ENCODE measurements around the gene LANCL3.

Gene LANCL3

DNA sequence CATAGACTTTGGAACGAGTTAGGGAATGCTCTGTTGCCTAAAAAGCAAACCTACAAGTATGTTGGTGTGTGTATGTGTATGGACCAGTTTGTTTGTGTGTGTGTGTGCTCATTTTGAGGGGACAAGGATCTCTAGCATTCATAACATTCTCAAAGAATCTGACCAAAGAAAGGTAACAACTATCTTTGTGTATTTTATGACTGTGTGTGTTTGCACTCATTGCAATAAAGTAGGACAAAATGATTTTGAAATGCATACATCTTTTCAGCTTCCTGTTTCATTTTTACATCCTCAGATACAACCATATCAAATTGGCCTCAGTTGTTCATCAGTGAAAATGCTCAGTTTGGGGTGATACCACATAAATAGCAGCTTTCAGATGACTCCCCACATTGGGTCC is 105.8 kb downstream of the LANCL3 start:
- Histone ChIP-seq H3K4me1 (peaks cover 6% of the 10 kb centered on the region), H3K27me3 (ENCODE audit: low read depth) (no peaks in the 10 kb centered on the region), H3K9me3 (no peaks in the 10 kb centered on the region), H3K36me3 (replicated peaks) (no peaks in the 10 kb centered on the region), H3K4me3 (no peak overlapping the region)
- DNase-seq (ENCODE audit: low spot score in 2 of 2), result no peak
- in situ Hi-C loops (cut with MboI; ENCODE audit: low sequenced_read_pairs), result no loop called here

DNA sequence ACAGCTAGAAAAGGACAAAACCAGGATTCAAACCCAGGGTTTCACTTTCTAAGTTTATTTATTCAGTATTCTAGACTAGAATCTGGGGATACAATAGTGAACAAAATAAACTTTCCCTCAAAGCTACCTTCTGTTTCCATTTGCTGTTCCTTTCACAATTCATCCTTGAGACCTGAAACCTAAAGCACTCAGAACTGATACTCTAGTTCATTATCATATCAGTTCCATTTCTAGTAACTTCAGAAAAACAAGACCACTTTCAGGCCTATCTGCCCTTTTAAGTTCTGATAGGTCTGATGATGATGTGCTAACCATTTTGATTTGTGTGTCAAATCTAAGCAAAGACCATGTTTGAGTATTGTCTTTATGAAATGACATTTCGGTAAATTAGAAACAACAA is 106.3 kb downstream of the LANCL3 start:
- no peak for DNase-seq (ENCODE audit: low spot score in 2 of 2)

DNA sequence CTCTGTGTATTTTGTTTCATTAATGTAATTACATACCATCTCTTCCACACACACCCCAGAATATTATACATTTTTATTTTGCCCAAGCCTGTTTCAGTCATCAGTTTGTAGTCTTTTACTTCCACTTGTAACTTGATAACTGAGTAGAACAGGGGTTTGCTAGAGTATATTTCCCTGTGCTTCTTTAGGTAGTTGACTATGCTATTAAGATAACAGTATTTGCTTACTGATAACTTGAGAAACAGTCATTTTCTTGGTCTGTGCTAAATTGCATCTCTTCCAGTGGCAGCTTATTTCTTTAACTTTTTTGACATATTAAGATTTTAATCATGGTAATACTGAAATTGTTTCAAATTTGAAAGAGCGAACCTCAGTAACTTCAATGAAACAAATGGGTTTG is 107.1 kb downstream of the LANCL3 start:
- in situ Hi-C loops (cut with MboI; ENCODE audit: low sequenced_read_pairs), result no loop called here
- Histone ChIP-seq H3K9me3 (no peaks in the 10 kb centered on the region), H3K4me3 (no peak overlapping the region), H3K4me1 (peaks cover 6% of the 10 kb centered on the region), H3K36me3 (replicated peaks) (no peaks in the 10 kb centered on the region), H3K27me3 (ENCODE audit: low read depth) (no peaks in the 10 kb centered on the region)
- DNase-seq (ENCODE audit: low spot score in 2 of 2), result no peak

More for the DNA sequence above, 106.3 kb downstream of the LANCL3 start:
- Histone ChIP-seq H3K4me1 (peaks cover 6% of the 10 kb centered on the region), H3K9me3 (no peaks in the 10 kb centered on the region), H3K27me3 (ENCODE audit: low read depth) (no peaks in the 10 kb centered on the region), H3K36me3 (replicated peaks) (no peaks in the 10 kb centered on the region), H3K4me3 (no peak overlapping the region)
- in situ Hi-C loops (cut with MboI; ENCODE audit: low sequenced_read_pairs), result no loop called here

DNA sequence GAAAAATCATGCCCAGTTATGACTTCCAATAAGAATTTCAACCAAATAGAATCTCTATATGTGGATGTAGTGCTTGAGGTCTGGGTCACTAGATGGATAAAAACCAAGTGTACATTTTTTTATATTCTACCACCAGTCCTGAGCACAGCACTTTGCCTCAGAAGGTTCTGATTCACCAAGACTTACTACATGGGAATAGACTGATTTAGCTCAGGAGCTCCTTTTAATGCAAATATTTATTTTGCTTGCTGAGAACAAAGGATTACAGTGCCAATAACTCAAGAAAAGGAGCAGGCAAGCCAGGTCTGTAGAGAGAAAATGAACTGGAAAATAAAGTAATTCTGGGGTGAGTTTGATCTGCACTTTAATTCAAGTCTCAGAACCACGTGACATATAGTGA is 107.8 kb downstream of the LANCL3 start:
- Histone ChIP-seq H3K9me3 (no peaks in the 10 kb centered on the region), H3K27me3 (ENCODE audit: low read depth) (no peaks in the 10 kb centered on the region), H3K36me3 (replicated peaks) (no peaks in the 10 kb centered on the region), H3K4me3 (no peak overlapping the region), H3K4me1 (peaks cover 7% of the 10 kb centered on the region)
- no peak for DNase-seq (ENCODE audit: low spot score in 2 of 2)
- in situ Hi-C loops (cut with MboI; ENCODE audit: low sequenced_read_pairs), result no loop called here

DNA sequence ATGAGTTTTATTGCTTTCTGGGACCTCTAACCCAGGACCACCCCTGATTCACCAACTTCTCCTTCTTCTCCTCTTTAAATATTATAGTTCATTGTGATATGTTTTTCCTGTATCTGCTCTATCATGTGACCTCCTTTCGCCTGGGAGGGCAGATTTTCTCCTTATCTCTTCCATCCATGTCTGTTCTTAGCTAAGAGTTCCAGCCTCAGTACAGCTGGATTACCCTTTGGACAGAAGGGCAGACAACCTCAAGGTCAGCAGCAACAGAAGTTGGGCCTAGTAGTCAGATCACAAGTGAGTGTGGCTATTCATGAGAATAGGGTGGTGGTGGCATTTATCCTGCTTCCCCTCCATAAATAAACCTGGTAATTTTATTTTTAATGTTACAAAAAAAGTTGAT is 108.4 kb downstream of the LANCL3 start:
- in situ Hi-C loops (cut with MboI; ENCODE audit: low sequenced_read_pairs), result no loop called here
- H3K36me3 ChIP-seq (replicated peaks), result no peaks in the 10 kb centered on the region
- peaks cover 14% of the 10 kb centered on the region for H3K4me1 ChIP-seq
- DNase-seq (ENCODE audit: low spot score in 2 of 2), result no peak
- H3K9me3 ChIP-seq, result no peaks in the 10 kb centered on the region
- H3K4me3 ChIP-seq, result no peak overlapping the region
- H3K27me3 ChIP-seq (ENCODE audit: low read depth), result no peaks in the 10 kb centered on the region

DNA sequence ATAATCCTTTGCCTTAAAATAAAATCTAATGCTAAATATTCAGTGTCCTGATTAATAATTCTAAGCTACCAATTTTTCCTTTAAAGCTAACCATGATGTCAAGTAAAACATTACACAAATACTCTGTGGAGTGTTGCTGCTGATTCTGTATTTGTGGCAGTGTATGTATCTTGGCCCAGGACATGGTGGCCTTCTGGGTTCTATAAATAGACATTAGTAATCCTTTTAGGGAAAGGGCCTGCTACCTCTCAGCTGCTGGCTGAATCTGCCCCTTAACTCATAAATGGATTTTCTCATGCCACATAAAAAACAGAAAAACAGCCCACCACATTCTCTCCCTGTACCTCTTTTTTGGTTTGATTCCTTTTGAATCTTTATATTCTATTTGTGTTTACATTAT is 113.0 kb downstream of the LANCL3 start:
- in situ Hi-C loops (cut with MboI; ENCODE audit: low sequenced_read_pairs), result no loop called here
- Histone ChIP-seq H3K27me3 (ENCODE audit: low read depth) (no peaks in the 10 kb centered on the region), H3K4me1 (peaks cover 29% of the 10 kb centered on the region), H3K9me3 (no peaks in the 10 kb centered on the region), H3K36me3 (replicated peaks) (no peaks in the 10 kb centered on the region), H3K4me3 (no peak overlapping the region)
- DNase-seq (ENCODE audit: low spot score in 2 of 2), result no peak

DNA sequence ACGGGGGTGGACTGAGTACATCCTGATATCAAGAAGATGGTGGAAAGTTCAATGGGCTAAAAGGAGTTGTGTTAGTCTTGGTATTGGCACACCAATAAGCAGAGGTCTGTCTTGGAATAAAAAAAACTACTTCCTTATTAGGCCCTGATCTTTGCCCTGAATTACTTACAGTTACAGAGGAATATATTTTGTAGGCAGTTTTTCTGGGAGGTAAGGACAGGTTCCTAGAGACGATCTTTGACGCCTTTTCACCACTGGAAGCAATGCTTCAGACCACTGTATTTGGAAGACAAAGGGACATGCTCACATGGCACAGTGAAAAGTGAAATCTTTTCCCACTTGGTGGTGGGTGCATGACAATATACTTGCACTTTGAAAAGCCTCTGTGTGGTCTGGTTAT is 113.5 kb downstream of the LANCL3 start:
- Histone ChIP-seq H3K27me3 (ENCODE audit: low read depth) (no peaks in the 10 kb centered on the region), H3K9me3 (no peaks in the 10 kb centered on the region), H3K4me1 (peaks cover 29% of the 10 kb centered on the region), H3K4me3 (peak overlapping the region; percentile 37), H3K36me3 (replicated peaks) (no peaks in the 10 kb centered on the region)
- peak in 1 of 2 experiments; percentile 47 for DNase-seq (ENCODE audit: low spot score in 2 of 2)
- in situ Hi-C loops (cut with MboI; ENCODE audit: low sequenced_read_pairs), result no loop called here

DNA sequence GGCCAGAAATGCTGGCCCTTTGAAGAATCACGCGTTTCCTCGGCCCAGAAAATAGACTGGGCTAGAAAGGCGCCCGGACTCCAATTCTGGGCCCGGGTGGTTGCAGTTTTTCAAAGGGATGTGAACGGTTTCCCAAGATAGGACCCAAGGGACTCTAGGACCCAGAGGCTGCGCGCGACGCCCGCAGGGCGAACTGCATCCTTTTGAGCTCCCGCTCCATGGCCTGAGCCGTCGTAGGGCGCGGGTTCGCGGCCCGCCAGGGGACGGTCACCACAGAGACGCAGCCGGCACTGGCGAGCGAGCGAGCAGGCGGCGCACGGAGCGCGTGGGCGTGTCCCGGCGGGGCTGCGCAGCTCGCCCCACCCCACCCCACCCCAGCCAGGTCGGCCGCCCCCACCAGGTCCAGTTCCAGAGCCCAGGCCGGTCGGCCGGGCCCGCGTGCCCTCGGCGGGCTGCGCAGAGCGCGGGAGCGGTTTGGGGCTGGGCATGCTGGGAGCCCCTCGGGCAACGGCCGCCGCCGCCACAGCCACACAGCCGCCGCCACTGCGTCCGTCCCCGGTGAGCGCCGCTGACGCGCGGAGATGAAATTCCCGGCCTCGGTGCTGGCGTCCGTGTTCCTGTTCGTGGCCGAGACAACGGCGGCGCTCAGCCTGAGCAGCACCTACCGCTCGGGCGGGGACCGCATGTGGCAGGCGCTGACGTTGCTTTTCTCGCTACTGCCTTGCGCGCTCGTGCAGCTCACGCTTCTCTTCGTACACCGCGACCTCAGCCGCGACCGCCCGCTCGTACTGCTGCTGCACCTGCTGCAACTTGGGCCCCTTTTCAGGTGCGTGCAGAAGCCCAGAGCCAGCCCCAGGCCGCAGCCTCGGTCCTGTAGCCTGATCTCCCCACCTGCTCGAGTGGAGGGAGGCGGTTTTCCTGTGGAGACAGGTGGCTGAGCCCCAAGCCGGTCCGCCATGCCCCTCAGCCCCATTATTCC is 114.2 kb downstream of the LANCL3 start, which contains the start of gene XK:
TSS of gene XK (plus strand) at position 411 of the 979 bp plus-strand sequence. CDS start at position 582, 171 bp downstream.
- H3K4me3 ChIP-seq, result peak within 1 kb of the TSS; percentile 37
- H3K9me3 ChIP-seq, result no peaks in the 10 kb centered on the region
- H3K4me1 ChIP-seq, result peaks cover 29% of the 10 kb centered on the region
- H3K27me3 ChIP-seq (ENCODE audit: low read depth), result no peaks in the 10 kb centered on the region
- in situ Hi-C loops (cut with MboI; ENCODE audit: low sequenced_read_pairs), result no loop called here
- peak; percentile 66 to 89 for DNase-seq (ENCODE audit: low spot score in 2 of 2)
- H3K36me3 ChIP-seq (replicated peaks), result no peaks in the 10 kb centered on the region

DNA sequence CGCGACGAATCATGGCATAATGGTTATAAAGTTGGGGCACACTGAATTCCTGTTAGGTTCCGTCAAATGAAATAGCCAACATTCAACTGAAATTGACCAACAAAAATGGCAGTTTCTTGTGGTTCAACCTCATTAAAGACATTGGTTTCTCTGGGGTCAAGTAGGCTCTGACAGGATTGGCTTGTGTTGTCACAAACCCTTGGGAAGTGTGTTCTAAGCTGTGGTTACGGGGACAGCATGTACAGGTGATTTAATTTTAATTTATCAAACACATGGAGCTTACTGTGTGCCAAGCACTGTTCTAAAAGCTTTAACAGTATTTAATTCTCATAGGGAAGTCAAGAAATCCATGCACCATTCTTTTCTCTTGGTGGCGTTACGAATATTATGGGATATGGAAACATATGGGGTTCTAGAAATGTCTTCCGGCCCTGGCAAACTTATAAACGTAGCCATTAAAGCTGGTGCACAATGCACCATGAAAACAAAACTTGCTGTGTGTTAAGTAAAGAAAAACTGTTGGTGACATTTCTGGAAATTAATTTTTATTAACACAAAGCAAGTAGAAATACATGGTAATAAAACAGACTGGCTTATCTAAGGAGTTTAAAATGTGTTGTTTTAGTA is 115.0 kb downstream of the LANCL3 start:
- in situ Hi-C loops (cut with MboI; ENCODE audit: low sequenced_read_pairs), result no loop called here
- Histone ChIP-seq H3K9me3 (no peaks in the 10 kb centered on the region), H3K4me1 (peaks cover 25% of the 10 kb centered on the region), H3K27me3 (ENCODE audit: low read depth) (no peaks in the 10 kb centered on the region), H3K36me3 (replicated peaks) (no peaks in the 10 kb centered on the region), H3K4me3 (peak overlapping the region; percentile 37)
- no peak for DNase-seq (ENCODE audit: low spot score in 2 of 2)

DNA sequence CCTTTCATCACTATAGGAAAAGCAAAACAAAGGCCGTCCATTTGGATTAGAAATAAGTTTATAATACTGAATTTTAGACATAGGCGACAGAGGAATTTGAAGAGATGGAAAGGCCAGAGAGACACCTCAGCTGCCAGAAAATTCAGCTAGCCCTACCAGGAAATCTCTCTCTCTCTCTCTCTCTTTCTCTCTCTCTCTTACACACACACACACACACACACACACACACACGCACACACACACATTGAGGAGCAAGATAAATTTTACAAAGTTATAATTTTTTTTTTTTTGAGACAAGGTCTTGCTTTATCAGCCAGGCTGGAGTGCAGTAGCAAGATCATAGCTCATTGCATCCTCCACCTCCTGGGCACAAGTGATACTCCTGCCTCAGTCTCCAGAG is 115.5 kb downstream of the LANCL3 start:
- H3K4me3 ChIP-seq, result peak overlapping the region; percentile 37; the same call in 1 of the 2 replicates
- no peaks in the 10 kb centered on the region for H3K9me3 ChIP-seq
- H3K27me3 ChIP-seq (ENCODE audit: low read depth), result no peaks in the 10 kb centered on the region
- in situ Hi-C loops (cut with MboI; ENCODE audit: low sequenced_read_pairs), result no loop called here
- H3K36me3 ChIP-seq (replicated peaks), result no peaks in the 10 kb centered on the region
- no peak for DNase-seq (ENCODE audit: low spot score in 2 of 2)
- peaks cover 23% of the 10 kb centered on the region for H3K4me1 ChIP-seq

DNA sequence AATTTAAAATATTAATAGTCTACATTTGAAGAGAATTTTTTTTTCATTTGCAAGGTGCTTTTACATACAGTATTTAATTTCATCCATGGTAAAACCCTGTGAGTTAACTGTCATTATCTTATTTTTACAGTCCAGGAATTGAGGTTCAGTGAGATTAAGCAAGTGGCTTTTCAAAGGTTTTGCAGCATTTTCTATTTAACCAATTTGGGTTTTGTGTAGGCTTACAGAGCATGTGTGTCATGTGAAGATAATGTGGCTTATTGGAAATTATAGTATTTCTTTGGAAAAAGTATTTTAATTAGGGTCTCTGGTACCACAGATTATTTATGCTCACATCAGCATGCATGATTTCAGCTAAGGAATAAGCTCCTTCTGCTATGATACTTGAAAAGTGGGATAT is 118.7 kb downstream of the LANCL3 start:
- H3K4me1 ChIP-seq, result peaks cover 13% of the 10 kb centered on the region
- in situ Hi-C loops (cut with MboI; ENCODE audit: low sequenced_read_pairs), result no loop called here
- H3K4me3 ChIP-seq, result no peak overlapping the region
- no peaks in the 10 kb centered on the region for H3K9me3 ChIP-seq
- no peaks in the 10 kb centered on the region for H3K27me3 ChIP-seq (ENCODE audit: low read depth)
- H3K36me3 ChIP-seq (replicated peaks), result no peaks in the 10 kb centered on the region; the same call in 1 of the 2 replicates
- DNase-seq (ENCODE audit: low spot score in 2 of 2), result no peak

DNA sequence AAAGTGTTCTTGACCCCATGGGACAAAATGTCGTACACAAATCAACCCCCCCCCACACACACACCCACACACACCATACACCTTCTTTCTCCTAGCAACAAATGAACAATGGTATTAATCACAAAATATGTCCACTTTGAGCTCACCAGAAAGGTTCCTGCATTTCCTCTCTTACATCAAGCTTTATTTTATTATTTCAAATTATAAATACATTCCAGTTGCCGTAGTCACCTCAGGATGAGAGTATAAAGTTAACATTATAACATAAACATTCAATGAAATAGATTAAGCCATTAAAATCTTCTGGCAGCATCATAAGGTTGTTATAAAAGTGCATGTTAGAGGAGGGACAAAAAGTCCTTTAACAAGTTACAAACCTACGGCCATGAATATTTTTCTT is 121.5 kb downstream of the LANCL3 start:
- no peaks in the 10 kb centered on the region for H3K27me3 ChIP-seq (ENCODE audit: low read depth)

DNA sequence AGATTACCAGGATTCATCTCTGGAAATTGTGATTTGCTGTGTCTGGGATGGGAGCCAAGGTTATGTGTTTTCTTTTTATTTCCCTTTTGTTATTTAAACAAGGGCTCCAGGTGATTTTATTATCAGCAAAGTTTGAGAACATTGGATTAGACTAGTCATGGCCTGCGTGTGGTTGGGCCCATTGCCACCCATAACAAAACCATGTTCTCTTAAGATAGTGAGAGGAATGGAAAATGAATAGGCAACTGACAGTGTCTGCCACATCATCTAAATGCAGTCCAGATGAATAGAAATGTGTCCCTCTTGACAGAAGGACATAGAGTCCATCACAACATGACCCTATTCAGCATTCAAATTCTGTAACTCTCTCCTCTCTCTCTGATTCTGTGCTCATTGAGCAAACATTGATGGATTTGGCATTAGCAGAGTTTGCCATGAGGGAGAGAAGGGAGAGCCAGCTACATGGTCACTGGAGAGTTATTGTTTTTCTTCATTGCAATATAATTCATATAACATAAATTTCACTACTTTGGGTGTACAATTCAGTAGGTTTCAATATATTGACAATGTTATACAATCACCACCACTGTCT is 125.8 kb downstream of the LANCL3 start:
- DNase-seq (ENCODE audit: low spot score in 2 of 2), result no peak
- Histone ChIP-seq H3K4me1 (no peaks in the 10 kb centered on the region), H3K27me3 (ENCODE audit: low read depth) (no peaks in the 10 kb centered on the region), H3K4me3 (no peak overlapping the region), H3K9me3 (no peaks in the 10 kb centered on the region), H3K36me3 (replicated peaks) (peaks cover 3% of the 10 kb centered on the region; the same call in 1 of the 2 replicates)
- in situ Hi-C loops (cut with MboI; ENCODE audit: low sequenced_read_pairs), result no loop called here

More for the DNA sequence above, 121.5 kb downstream of the LANCL3 start:
- Histone ChIP-seq H3K4me1 (peaks cover 2% of the 10 kb centered on the region; the same call in 1 of the 2 replicates), H3K36me3 (replicated peaks) (no peaks in the 10 kb centered on the region; the same call in 1 of the 2 replicates), H3K9me3 (no peaks in the 10 kb centered on the region), H3K4me3 (no peak overlapping the region)
- DNase-seq (ENCODE audit: low spot score in 2 of 2), result no peak
- in situ Hi-C loops (cut with MboI; ENCODE audit: low sequenced_read_pairs), result no loop called here

DNA sequence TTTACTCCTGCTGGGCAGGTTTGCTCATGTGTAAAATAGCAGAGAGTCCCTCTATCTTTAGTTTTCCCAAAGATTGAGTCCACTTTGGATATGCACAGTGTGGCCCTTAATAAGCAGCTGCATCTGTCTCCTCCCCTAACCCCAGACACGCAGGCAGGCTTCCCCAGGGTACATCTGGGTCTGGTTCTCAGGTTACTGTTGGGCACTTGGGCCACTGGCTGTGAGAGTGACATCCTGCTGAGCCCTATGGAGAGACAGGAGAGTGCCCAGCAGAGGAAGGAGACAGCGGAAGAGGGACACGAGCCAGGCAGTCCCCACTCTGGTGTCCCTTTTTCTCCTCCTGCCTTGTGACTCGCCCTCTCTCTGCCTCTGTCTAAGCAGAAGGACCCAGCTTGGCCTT is 130.1 kb downstream of the LANCL3 start:
- H3K9me3 ChIP-seq, result no peaks in the 10 kb centered on the region
- no peaks in the 10 kb centered on the region for H3K4me1 ChIP-seq
- H3K36me3 ChIP-seq (replicated peaks), result 0 out of 2 replicates have a peak, but pooled peaks cover 3% of the 10 kb centered on the region
- in situ Hi-C loops (cut with MboI; ENCODE audit: low sequenced_read_pairs), result no loop called here
- no peak for DNase-seq (ENCODE audit: low spot score in 2 of 2)
- no peaks in the 10 kb centered on the region for H3K27me3 ChIP-seq (ENCODE audit: low read depth)
- H3K4me3 ChIP-seq, result no peak overlapping the region

Measured in HAP-1 (cell line).